Frontal cortex (tissue), 4 donors: ENCODE measurements around the gene NAGPA. TPM values are rescaled to one million over a fixed set of nuclear protein-coding genes. Genes with fewer than 3 reads are reported as not detected.
"Not testable (repeated sequence)": the region's sequence is repeated elsewhere in the genome, so short reads cannot be mapped to it uniquely, and the experiment has no call there.

Experiments used
- DNase-seq, 2 donors: peaks; one replicate each; pipeline ENCODE4 v3.0.0; 2012; ENCODE audit warnings: low spot score in 2 of 2
- FAIRE-seq: peaks from 2 replicates; lab custom pipeline; 2012; peaks lifted over from hg19 to GRCh38; lab: Jason Lieb, UNC
- total RNA-seq: library from RNA; depleted of rRNA; stranded (reverse); fragments of >200 nt; gene quantifications from one replicate; pipeline ENCODE4 v1.2.3, GENCODE V29; 2014
- donor health status: control.
- donor health status: control.
- donor health status: control.

NAGPA gene
- total RNA-seq, 1 donor from 2014 or later, result 14.7 TPM

- DNase-seq (no peak), FAIRE-seq (no peak)
These were observed 29.3 kb upstream of the NAGPA start for GRCh38 chr16:5062790-5063765.

GRCh38 chr16:5062051-5062450, 28.3 kb upstream of the NAGPA start:
- no peak for DNase-seq
- FAIRE-seq, result no peak

GRCh38 chr16:5060073-5060641, 26.4 kb upstream of the NAGPA start:
- FAIRE-seq (no peak), DNase-seq (no peak)

- FAIRE-seq, result no peak
- no peak for DNase-seq
These were observed 25.8 kb upstream of the NAGPA start for GRCh38 chr16:5059386-5060072.

GRCh38 chr16:5058476-5058875, 24.7 kb upstream of the NAGPA start:
- DNase-seq (no peak), FAIRE-seq (no peak)

GRCh38 chr16:5056352-5056751, 22.6 kb upstream of the NAGPA start:
- no peak for DNase-seq
- no peak for FAIRE-seq

- FAIRE-seq (no peak), DNase-seq (no peak)
These were observed 21.4 kb upstream of the NAGPA start for GRCh38 chr16:5054876-5055865.

GRCh38 chr16:5046914-5047313, 13.2 kb upstream of the NAGPA start:
- DNase-seq (no peak), FAIRE-seq (no peak)

GRCh38 chr16:5045499-5046115, 11.9 kb upstream of the NAGPA start:
- FAIRE-seq (no peak), DNase-seq (no peak)

GRCh38 chr16:5044581-5044980, 10.8 kb upstream of the NAGPA start:
- not testable (repeated sequence) for FAIRE-seq, DNase-seq

- no peak for FAIRE-seq
These were observed 10.3 kb upstream of the NAGPA start for GRCh38 chr16:5044011-5044540.

GRCh38 chr16:5042574-5043171, 8.9 kb upstream of the NAGPA start:
- no peak for DNase-seq
- FAIRE-seq, result no peak

More at GRCh38 chr16:5044011-5044540, 10.3 kb upstream of the NAGPA start:
- no peak for DNase-seq

- DNase-seq (no peak), FAIRE-seq (no peak)
These were observed 7.9 kb upstream of the NAGPA start for GRCh38 chr16:5041600-5042133.

- FAIRE-seq, result no peak
These were observed 6.7 kb upstream of the NAGPA start for GRCh38 chr16:5040451-5040850.

GRCh38 chr16:5036228-5037156, 2.8 kb upstream of the NAGPA start:
- no peak for FAIRE-seq
- DNase-seq, result no peak

More at GRCh38 chr16:5040451-5040850, 6.7 kb upstream of the NAGPA start:
- no peak for DNase-seq

GRCh38 chr16:5035909-5036227, 2.1 kb upstream of the NAGPA start:
- DNase-seq (no peak), FAIRE-seq (no peak)

GRCh38 chr16:5034167-5034523, 410 bp upstream of the NAGPA start:
- no peak for DNase-seq
- no peak for FAIRE-seq
